T-helper 22 cell (primary cell): ENCODE data around the gene SREK1IP1.
"Not testable (repeated sequence)": the region's sequence is repeated elsewhere in the genome, so short reads cannot be mapped to it uniquely, and the experiment has no call there.

Source experiments
- DNase-seq: peaks from one replicate; pipeline ENCODE4 v3.0.0-alpha.2; 2020; ENCODE audit warnings: low read depth

Gene SREK1IP1

DNA sequence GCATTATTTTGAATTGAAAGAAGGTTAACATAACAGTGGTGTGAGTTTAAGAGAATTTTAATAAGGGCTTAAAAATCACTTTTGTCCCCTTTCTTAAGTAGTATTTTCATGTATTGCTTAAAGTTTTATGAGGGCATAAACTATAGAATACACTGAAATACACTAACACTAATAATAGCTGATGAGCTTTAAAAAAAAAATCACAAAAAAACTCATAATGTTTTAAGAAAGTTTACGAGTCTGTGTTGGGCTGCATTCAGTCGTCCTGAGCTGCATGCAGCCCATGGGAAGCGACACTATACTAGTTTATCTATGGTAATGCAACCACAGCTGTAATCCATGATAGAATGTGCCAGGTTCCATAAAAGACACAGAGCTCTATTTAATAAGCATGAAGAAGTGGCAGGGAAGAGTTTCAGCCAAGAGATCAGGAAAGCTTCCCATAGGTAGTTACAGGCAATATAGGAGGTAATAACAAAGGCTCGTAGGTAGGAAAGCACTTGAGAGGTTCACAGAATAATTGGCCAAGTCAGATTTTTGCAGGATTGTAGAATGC is 4.5 kb downstream of the SREK1IP1 start:
- DNase-seq: no peak

- DNase-seq: no peak
These were observed 8.4 kb downstream of the SREK1IP1 start for GRCh38 chr5:64759960-64760660.

DNA sequence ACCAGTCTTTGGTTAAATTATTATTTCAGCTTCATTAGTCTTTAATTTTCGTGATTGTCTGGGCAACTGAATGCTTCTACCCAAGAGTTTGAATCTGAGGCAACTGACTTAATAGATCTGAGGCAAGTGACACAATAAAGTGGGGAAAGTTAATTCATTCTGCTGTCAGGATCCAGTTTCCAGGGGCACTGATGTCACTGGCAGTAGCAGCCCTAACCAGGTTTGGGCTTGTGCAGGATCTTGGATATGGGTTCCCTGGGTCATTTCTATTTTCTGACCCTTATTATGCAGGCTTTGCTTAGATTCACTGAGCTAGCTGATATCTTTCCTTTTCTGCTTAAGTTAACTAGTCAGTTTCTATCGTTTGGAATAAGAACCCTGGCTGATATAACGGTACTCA is 9.6 kb downstream of the SREK1IP1 start:
- DNase-seq: no peak

GRCh38 chr5:64754066-64754465 is 14.4 kb downstream of the SREK1IP1 start:
- no peak for DNase-seq

GRCh38 chr5:64749385-64749784 is 19.1 kb downstream of the SREK1IP1 start:
- no peak for DNase-seq

DNA sequence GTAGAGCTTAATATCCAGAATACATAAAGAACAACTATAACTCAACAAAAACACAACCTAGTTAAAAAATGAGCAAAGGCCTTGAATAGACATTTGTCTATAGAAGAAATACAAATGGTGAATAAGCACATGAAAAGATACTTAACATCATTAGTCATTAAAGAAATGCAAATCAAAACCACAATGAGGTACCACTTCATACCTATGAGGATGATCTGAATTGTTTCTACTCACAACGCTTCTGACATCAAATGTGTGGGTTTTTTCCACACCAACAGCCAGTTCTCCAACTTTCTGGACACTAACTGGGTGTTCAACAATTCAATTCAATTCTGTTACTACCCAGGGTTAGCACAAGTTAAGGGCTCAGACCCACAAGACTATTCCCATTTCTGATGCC is 22.0 kb downstream of the SREK1IP1 start:
- no peak for DNase-seq

GRCh38 chr5:64744914-64745313 is 23.6 kb downstream of the SREK1IP1 start:
- DNase-seq: no peak

GRCh38 chr5:64742821-64743220 is 25.7 kb downstream of the SREK1IP1 start:
- no peak for DNase-seq

DNA sequence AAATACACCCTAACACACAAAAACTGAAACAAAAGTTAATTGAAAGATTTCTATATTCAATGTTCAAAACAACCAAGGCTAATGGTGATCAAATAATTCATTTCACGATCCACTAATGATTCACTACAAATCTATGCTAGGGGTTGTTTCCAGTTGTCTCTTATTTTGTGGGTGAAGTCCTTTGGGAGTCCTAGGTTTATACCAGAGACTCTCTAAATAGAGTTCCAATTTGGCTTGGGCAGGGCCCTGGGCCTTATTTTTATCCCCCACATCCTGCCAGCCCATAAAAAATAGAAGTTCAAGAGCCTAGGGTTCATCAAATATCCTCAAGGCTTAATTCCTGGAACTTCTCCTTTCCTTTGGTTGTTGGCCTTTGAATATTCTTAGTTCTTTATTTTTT is 26.1 kb downstream of the SREK1IP1 start:
- no peak for DNase-seq

- DNase-seq: no peak
These were observed 41.3 kb downstream of the SREK1IP1 start for GRCh38 chr5:64727150-64727549.

DNA sequence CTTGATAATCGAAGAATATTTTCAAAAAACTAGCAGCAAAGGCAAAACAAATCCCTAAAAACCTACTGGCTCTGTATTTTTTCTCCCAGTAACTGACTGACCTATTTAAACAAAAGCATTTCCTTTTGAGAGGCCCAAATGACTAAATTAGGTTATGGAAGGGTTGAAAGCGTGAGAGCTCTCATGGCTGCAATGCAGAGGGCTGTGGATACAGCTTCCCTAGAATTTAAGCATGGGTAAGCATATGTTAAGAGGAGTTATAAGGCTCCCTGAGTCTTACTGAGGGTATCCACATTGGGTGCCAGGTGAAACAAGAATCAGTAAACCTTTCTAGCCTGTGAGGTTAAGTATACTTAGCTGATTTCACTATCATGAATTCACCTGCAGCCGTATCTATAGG is 45.9 kb downstream of the SREK1IP1 start:
- DNase-seq: no peak

- DNase-seq: not testable (repeated sequence)
These were observed 54.0 kb downstream of the SREK1IP1 start for GRCh38 chr5:64714495-64714894.

GRCh38 chr5:64707191-64707590 is 61.3 kb downstream of the SREK1IP1 start:
- DNase-seq: no peak

DNA sequence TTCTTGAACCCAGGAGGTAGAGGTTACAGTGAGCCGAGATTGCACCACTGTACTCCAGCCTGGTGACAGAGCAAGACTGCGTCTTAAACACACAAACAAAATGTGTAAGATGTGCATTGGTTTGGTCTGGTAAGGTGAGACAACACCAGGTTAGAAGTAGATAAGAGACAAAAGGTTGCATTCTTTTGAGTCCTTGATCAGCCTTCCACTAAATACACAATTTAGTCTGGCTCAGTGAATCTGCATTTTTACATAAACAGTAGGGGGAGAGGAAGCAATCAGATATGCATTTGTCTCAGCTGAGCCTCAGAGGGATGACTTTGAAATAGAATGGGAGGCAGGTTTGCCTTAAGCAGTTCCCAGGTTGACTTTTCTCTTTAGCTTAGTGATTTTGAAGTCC is 62.4 kb downstream of the SREK1IP1 start:
- DNase-seq: not testable (repeated sequence)

- DNase-seq: no peak
These were observed 67.7 kb downstream of the SREK1IP1 start for GRCh38 chr5:64700765-64701164.

- not testable (repeated sequence) for DNase-seq
These were observed 72.1 kb downstream of the SREK1IP1 start for GRCh38 chr5:64696414-64696813.

DNA sequence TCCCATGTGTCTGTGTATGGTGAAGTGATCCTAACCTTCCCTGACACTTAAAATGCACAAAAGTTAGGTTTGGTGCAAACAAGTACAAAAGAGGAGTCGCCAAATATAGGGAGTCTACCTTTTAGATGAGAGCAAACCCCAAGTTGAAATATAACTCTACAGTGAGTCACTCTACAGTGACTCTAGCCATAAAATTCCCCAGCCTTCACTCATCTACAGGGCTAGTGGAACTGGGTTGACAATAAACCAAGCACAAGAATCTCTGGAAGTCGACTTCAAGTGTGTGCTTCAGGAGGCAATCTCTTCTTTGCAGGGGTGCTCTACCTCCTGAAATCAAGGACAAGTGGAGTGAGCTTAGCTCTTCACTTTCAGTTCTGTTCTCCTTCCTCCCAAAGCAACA is 74.9 kb downstream of the SREK1IP1 start:
- no peak for DNase-seq

DNA sequence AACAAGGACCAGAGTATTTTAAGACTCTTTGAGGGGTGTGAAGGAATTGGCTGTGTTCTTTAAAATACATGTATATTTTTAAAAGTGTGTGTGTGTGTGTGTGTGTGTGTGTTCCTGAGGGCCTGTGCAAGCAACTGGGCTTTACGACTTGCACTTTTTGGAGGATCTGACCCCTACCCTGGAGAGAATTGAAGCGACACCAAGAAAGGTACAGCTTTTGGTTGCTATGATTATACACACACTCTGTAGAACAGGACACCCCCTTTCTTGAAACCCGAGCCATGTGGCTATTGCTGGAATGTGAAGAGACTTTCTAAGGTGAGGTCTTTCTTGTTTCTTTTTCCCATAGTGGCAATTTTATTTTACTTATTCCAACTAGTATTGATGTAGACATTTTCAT is 77.2 kb downstream of the SREK1IP1 start:
- no peak for DNase-seq

- no peak for DNase-seq
These were observed 77.9 kb downstream of the SREK1IP1 start, which contains the start of gene SHISAL2B for GRCh38 chr5:64690417-64691151. TSS of gene SHISAL2B (plus strand) at chr5:64690503. CDS start at chr5:64690624, 121 bp downstream.

- no peak for DNase-seq
These were observed 78.4 kb downstream of the SREK1IP1 start for GRCh38 chr5:64690104-64690416.

GRCh38 chr5:64688965-64689364 is 79.5 kb downstream of the SREK1IP1 start:
- DNase-seq: no peak

DNA sequence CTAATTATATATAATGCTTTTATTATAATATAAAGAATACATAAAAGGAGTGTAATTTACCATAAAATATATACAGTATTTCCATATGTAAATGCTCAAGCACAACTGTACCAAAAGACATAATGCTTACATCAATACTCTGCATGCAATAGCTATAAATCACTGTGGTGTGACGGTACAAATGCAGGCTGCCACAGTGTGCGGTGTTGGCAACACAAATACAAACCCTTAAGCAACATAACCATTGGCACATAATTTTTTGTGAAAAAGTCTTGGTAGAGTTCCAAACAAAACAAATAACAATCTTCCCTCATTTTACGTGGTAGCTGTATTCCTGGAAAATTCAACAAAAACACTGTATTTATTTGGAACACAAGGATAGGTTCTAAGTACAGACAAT is 80.1 kb downstream of the SREK1IP1 start:
- DNase-seq: no peak

- DNase-seq: no peak
These were observed 82.6 kb downstream of the SREK1IP1 start for GRCh38 chr5:64685866-64686265.
